GM12872 (cell line): ENCODE data around the gene EHD3.

ENCODE experiments used
- CTCF ChIP-seq: IDR thresholded peaks from 3 replicates; pipeline ENCODE4 v1.5.1; 2011; ENCODE audit warnings: low read depth, mild to moderate bottlenecking, low read length, moderate library complexity; ENCODE audit not compliant: insufficient read depth

EHD3 gene

GRCh38 chr2:31243053-31243452 is 9.1 kb downstream of the EHD3 start:
- TF ChIP-seq CTCF: no peak

- TF ChIP-seq CTCF: no peak
These were observed 10.1 kb downstream of the EHD3 start for GRCh38 chr2:31244101-31244500.

- no peak for TF ChIP-seq CTCF
These were observed 12.4 kb downstream of the EHD3 start for GRCh38 chr2:31246184-31246852.

GRCh38 chr2:31247711-31248110 is 13.8 kb downstream of the EHD3 start:
- no peak for TF ChIP-seq CTCF

GRCh38 chr2:31248139-31248538 is 14.2 kb downstream of the EHD3 start:
- TF ChIP-seq CTCF: no peak

GRCh38 chr2:31249009-31249690 is 15.2 kb downstream of the EHD3 start:
- no peak for TF ChIP-seq CTCF

GRCh38 chr2:31251018-31251417 is 17.1 kb downstream of the EHD3 start:
- TF ChIP-seq CTCF: no peak
